GM18870 (cell line): ENCODE data around the gene CCDC197.

Experiments used
- ATAC-seq: cut with Tn5 transposase; IDR thresholded peaks from one replicate; pipeline ENCODE4 v1.9.1; 2021; ENCODE audit warnings: moderate library complexity; ENCODE audit not compliant: unreplicated experiment

The CCDC197 gene

GRCh38 chr14:93997082-93997481 lies at the start of gene CCDC197:
Gene CCDC197, plus strand, starts transcription at chr14:93997301. Its CDS starts 831 bp downstream, at chr14:93998132.
- no peak for ATAC-seq

GRCh38 chr14:93949511-93950075 lies 47.5 kb upstream of the CCDC197 start:
- no peak for ATAC-seq

- no peak for ATAC-seq
Observed at GRCh38 chr14:93950948-93951634, 46.0 kb upstream of the CCDC197 start.

DNA sequence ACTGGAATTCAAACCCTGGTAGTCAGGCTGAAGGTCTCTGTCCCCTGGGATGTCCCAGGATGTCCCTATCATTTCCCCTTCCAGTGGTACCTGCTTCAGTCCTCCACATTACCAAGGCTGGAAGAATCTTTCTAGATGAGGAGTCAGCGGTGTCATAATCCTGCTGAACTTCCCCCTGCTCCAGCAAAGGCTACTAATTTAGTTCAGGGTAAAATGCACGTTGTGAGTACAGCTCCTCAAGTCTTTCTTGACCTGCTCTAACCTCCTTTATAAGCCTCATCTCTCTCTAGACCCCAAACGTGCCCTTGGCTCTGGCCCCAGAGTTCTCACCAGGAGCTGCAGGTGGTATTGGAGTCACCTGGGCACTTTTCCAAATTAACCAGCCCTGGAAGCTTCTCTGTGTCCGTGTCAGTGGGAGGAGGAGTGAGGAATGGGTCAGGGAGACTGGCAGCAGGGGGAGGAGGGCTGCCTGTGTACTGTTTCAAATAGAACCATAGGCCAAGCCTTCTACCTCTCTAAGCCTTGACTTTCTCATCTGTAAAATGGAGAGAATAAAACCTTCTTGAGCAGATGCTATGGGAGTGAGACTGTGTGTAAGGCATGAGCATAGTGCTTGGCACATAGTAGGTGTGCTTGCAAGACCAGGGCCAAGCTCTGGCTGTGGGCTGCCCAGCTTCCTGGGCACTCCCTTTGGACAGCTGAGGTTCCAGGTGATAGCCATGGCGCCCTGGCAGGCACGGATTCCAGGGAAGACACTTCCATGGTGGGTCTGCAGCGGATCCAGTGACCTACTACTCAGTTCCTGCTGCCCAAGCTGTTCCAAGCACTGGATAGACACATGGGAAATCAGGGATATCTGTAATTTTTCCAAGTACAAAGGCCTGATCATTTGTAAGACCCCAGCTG lies 45.2 kb upstream of the CCDC197 start:
- ATAC-seq = no peak

- ATAC-seq = no peak
Observed at GRCh38 chr14:93952829-93953228, 44.3 kb upstream of the CCDC197 start.

DNA sequence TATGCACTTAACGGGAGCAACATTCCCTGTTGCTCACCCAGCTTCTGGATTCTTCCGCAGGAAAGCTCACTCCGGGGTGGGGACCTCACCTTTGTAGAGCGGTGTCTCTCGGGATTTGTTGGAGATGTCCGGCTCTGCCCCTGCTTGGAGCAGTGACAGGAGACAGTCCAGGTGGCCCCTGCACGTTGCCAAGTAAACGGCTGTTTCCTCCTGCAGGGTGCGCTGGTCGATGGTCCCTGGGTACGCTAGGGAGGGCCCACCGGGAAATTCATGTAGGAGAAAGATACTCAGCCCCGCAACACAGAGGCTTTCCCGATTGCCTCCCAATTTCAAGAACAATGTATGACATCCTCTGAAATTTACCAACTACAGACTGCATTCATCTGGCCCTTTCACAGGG lies 43.8 kb upstream of the CCDC197 start:
- no peak for ATAC-seq

GRCh38 chr14:93953739-93954515 lies 43.2 kb upstream of the CCDC197 start:
- ATAC-seq = no peak

GRCh38 chr14:93954516-93954830 lies 42.6 kb upstream of the CCDC197 start:
- ATAC-seq = no peak

DNA sequence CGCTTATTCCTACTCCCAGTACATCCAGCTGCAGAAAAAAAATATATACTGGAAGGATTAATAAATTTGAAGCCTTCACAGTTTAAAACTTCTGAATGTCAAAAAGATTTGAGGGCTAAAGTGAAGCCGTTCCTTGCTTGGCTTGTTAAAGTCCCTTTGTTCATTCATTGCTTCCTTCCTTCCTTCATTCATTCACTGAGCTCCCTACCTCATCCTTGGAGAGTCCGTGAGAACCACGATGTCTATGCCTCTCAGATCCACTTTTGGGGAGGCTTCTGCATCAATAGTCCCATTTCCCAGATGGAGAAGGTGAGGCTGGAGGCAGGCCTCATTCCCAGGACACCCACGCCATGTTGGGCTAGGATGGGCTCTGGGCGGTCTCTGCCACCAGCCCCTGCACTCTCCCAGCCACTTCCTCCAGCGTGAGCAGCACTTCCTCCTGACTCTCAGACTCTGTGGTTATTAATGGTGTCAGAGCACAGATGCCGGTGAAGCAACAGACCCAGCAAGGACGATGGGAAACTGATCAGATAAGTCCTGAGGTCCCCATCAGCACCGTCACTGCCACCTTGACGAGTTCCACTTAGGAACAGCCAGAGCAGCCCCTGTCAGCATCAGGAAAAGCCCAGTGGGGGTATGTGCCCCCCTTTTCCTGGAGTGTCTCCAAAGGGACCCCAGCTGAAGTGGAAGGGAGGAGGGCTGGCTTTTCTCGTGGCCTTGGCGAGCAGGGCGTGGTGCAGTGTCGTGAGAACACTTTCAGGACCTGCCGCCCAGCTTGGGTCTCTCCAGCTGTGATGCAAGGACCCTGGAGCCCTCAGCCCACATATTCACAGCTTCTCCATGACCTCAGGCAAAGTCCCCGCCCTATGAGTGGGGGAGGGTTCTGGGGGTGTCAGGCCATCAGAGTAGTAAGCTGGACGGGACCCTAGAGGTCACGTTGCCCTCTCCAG lies 41.9 kb upstream of the CCDC197 start:
- ATAC-seq = no peak

DNA sequence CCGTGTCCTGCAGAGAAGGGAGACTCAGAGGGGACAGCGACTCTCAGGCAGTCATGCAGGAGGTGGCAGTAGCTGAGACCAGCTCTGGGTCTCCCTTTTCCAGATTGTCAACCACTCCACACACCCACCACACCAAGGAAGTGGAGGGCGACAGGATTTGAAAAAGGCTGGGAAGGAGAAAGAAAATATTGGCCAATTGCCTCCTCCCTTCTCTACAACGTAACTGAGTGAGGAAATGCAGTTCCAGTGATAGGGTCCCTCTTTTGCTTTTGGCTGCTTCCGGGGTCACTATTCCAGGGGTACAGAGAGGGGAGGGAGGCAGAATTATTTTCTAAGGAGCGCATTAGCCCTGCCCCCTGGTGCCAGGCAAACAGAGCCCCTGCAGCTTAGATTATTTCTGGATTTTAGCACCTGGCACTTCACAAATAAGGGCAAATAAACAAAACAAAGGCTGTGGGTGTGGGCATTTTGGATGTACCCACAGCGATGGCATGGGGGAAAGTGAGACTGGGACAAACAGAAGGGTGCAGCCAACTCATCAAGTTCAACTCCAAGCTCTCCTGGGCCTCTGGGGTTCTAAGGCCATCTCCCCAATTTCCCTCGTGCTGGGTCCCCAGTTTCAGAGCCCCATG lies 41.1 kb upstream of the CCDC197 start:
- no peak for ATAC-seq

GRCh38 chr14:93956514-93957332 lies 40.4 kb upstream of the CCDC197 start:
- ATAC-seq = no peak

GRCh38 chr14:93957333-93957710 lies 39.8 kb upstream of the CCDC197 start:
- ATAC-seq = no peak

- ATAC-seq = no peak
Observed at GRCh38 chr14:93957751-93958566, 39.1 kb upstream of the CCDC197 start.

DNA sequence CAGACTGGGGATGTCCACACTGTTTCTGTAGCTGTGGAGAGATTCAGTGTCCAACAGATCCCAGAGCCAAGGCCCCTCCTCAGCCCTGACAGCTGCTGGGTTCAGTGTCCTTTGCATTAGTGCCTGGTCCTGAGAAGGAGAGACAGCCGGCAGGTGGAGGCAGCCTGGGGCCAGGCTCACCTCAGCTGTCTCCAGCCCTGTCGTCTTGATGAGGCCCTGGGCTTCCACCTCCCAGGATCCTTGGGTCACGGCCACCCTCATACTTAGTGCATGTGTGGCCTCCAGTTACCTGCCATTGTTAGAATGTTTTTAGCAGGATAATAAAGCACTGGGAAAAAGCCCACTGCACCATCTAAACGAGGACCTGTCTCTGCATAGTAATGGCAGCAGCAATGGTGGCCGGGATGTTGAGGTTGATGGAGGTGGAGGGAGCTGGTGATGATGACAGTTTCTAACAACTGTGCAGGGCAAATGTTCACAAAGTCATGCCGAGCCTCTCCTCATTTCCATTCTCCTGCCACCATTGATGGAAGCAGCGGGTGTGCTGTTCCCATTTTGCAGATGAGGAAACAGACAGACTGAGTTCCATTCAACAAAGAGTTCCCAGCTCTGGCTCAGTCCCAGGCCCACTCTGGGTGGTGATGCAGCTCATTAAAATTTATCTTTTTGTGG lies 38.4 kb upstream of the CCDC197 start:
- no peak for ATAC-seq

- peak; percentile 79 for ATAC-seq
Observed at GRCh38 chr14:93959239-93960107, 37.6 kb upstream of the CCDC197 start.

GRCh38 chr14:93960108-93960475 lies 37.0 kb upstream of the CCDC197 start:
- no peak for ATAC-seq
